ENCODE results near the gene WDR38. TPM values are rescaled to one million over a fixed set of nuclear protein-coding genes. Genes with fewer than 3 reads are reported as not detected.

The WDR38 gene
- total and polyA plus RNA-seq, 2 donors (not counting 1 experiment from before 2014, with no cell fraction given): not detected

- Histone ChIP-seq H3K27ac (ENCODE audit: insufficient read depth, low read length) (no peak overlapping the region), H3K4me2 (ENCODE audit: extremely low read depth, insufficient read depth, low read length) (no peak overlapping the region), H3K4me1 (ENCODE audit: control insufficient read depth, extremely low read depth, insufficient read depth, low read length) (no peaks in the 10 kb centered on the region), H4K20me1 (ENCODE audit: control insufficient read depth, extremely low read depth, insufficient read depth, low read length) (no peaks in the 10 kb centered on the region), H3K9me3 (ENCODE audit: control insufficient read depth, insufficient read depth, low read depth, low read length) (no peaks in the 10 kb centered on the region), H3K36me3 (ENCODE audit: control insufficient read depth, insufficient read depth, low read length) (peaks cover 11% of the 10 kb centered on the region), H3K9ac (ENCODE audit: insufficient read depth, low read length) (no peak overlapping the region), H3K79me2 (ENCODE audit: control insufficient read depth, insufficient read depth, low read length) (no peaks in the 10 kb centered on the region), H3K4me3 (replicated peaks in 1 of 4; ENCODE audit: control extremely low read depth in 1 of 4, insufficient read depth in 1 of 4, low read depth in 3 of 4, low read length in 4 of 4) (no peak overlapping the region), H2AFZ (ENCODE audit: low read length) (no peak overlapping the region), H3K27me3 (ENCODE audit: control insufficient read depth, insufficient read depth, low read length) (no peaks in the 10 kb centered on the region)
- TF ChIP-seq CTCF (conservative IDR thresholded peaks at IDR 0.05 in 1 of 2, IDR thresholded peaks at IDR 0.05 in 1 of 2; ENCODE audit: low read depth in 1 of 2, low read length in 2 of 2) (no peak), EZH2 (IDR thresholded peaks at IDR 0.05; ENCODE audit: low read length, missing control alignments) (no peak)
- DNase-seq (ENCODE audit: low read depth in 2 of 2): no peak
Observed at GRCh38 chr9:124887832-124888231, 34.6 kb downstream of the WDR38 start.

- no peak overlapping the region for H3K4me3 ChIP-seq (replicated peaks in 1 of 4; ENCODE audit: control extremely low read depth in 1 of 4, insufficient read depth in 1 of 4, low read depth in 3 of 4, low read length in 4 of 4)
- H4K20me1 ChIP-seq (ENCODE audit: control insufficient read depth, extremely low read depth, insufficient read depth, low read length): no peaks in the 10 kb centered on the region
- H3K36me3 ChIP-seq (ENCODE audit: control insufficient read depth, insufficient read depth, low read length): peaks cover 13% of the 10 kb centered on the region
- H2AFZ ChIP-seq (ENCODE audit: low read length): no peak overlapping the region
- H3K27ac ChIP-seq (ENCODE audit: insufficient read depth, low read length): no peak overlapping the region
- no peaks in the 10 kb centered on the region for H3K9me3 ChIP-seq (ENCODE audit: control insufficient read depth, insufficient read depth, low read depth, low read length)
- no peak for DNase-seq (ENCODE audit: low read depth in 2 of 2)
- TF ChIP-seq CTCF (conservative IDR thresholded peaks at IDR 0.05 in 1 of 2, IDR thresholded peaks at IDR 0.05 in 1 of 2; ENCODE audit: low read depth in 1 of 2, low read length in 2 of 2): no peak
- no peak for TF ChIP-seq EZH2 (IDR thresholded peaks at IDR 0.05; ENCODE audit: low read length, missing control alignments)
- no peaks in the 10 kb centered on the region for H3K4me1 ChIP-seq (ENCODE audit: control insufficient read depth, extremely low read depth, insufficient read depth, low read length)
- H3K4me2 ChIP-seq (ENCODE audit: extremely low read depth, insufficient read depth, low read length): no peak overlapping the region
- no peaks in the 10 kb centered on the region for H3K27me3 ChIP-seq (ENCODE audit: control insufficient read depth, insufficient read depth, low read length)
- H3K9ac ChIP-seq (ENCODE audit: insufficient read depth, low read length): no peak overlapping the region
- no peaks in the 10 kb centered on the region for H3K79me2 ChIP-seq (ENCODE audit: control insufficient read depth, insufficient read depth, low read length)
Observed at GRCh38 chr9:124889006-124889405, 35.7 kb downstream of the WDR38 start.

- no peak overlapping the region for H3K4me2 ChIP-seq (ENCODE audit: extremely low read depth, insufficient read depth, low read length)
- TF ChIP-seq CTCF (conservative IDR thresholded peaks at IDR 0.05 in 1 of 2, IDR thresholded peaks at IDR 0.05 in 1 of 2; ENCODE audit: low read depth in 1 of 2, low read length in 2 of 2) (no peak), EZH2 (IDR thresholded peaks at IDR 0.05; ENCODE audit: low read length, missing control alignments) (no peak)
- no peaks in the 10 kb centered on the region for H3K4me1 ChIP-seq (ENCODE audit: control insufficient read depth, extremely low read depth, insufficient read depth, low read length)
- H2AFZ ChIP-seq (ENCODE audit: low read length): no peak overlapping the region
- H3K27me3 ChIP-seq (ENCODE audit: control insufficient read depth, insufficient read depth, low read length): no peaks in the 10 kb centered on the region
- H3K9ac ChIP-seq (ENCODE audit: insufficient read depth, low read length): no peak overlapping the region
- H3K4me3 ChIP-seq (replicated peaks in 1 of 4; ENCODE audit: control extremely low read depth in 1 of 4, insufficient read depth in 1 of 4, low read depth in 3 of 4, low read length in 4 of 4): no peak overlapping the region
- no peaks in the 10 kb centered on the region for H3K9me3 ChIP-seq (ENCODE audit: control insufficient read depth, insufficient read depth, low read depth, low read length)
- peaks cover 14% of the 10 kb centered on the region for H3K36me3 ChIP-seq (ENCODE audit: control insufficient read depth, insufficient read depth, low read length)
- DNase-seq (ENCODE audit: low read depth in 2 of 2): no peak
- H3K27ac ChIP-seq (ENCODE audit: insufficient read depth, low read length): no peak overlapping the region
- H4K20me1 ChIP-seq (ENCODE audit: control insufficient read depth, extremely low read depth, insufficient read depth, low read length): no peaks in the 10 kb centered on the region
- H3K79me2 ChIP-seq (ENCODE audit: control insufficient read depth, insufficient read depth, low read length): no peaks in the 10 kb centered on the region
Observed at GRCh38 chr9:124890179-124890578, 36.9 kb downstream of the WDR38 start.
